ENCODE data around the gene CLCN3. TPM values are rescaled to one million over a fixed set of nuclear protein-coding genes. Genes with fewer than 3 reads are reported as not detected.

The CLCN3 gene
- total and polyA plus RNA-seq, 4 donors: 9.5 to 58.6 (median 22.5) TPM

- Histone ChIP-seq H3K9me3 (ENCODE audit: control insufficient read depth in 4 of 4, low read length in 3 of 4) (no peaks in the 10 kb centered on the region), H3K4me1 (ENCODE audit: control insufficient read depth in 4 of 4, insufficient read depth in 4 of 4, low read length in 3 of 4) (peaks cover 0 to 37% (median 23%) of the 10 kb centered on the region in 4 donors), H3K9ac (ENCODE audit: low read depth in 1 of 2, low read length in 2 of 2) (no peak overlapping the region), H3K27ac (ENCODE audit: low read depth in 1 of 2, low read length in 2 of 2) (peak overlapping the region; percentile 60 to 69), H3K4me3 (ENCODE audit: low read depth in 1 of 3, low read length in 3 of 3) (no peak overlapping the region), H3K27me3 (ENCODE audit: control insufficient read depth in 4 of 4, insufficient read depth in 4 of 4, low read length in 3 of 4) (no peaks in the 10 kb centered on the region), H3K36me3 (ENCODE audit: control insufficient read depth in 4 of 4, insufficient read depth in 3 of 4, low read depth in 1 of 4, low read length in 3 of 4) (no peaks in the 10 kb centered on the region)
- 79% methylated on average over 7 of the region's 7 CpGs for WGBS
- DNase-seq (ENCODE audit: low spot score): peak; percentile 44
- TF ChIP-seq ZBTB33 (IDR thresholded peaks at IDR 0.05): no peak
- TF ChIP-seq RAD21 (IDR thresholded peaks at IDR 0.05): no peak
- no peak for TF ChIP-seq HNF4A (conservative IDR thresholded peaks at IDR 0.05)
- no peak for TF ChIP-seq SP1 (IDR thresholded peaks at IDR 0.05)
- TF ChIP-seq MAX (IDR thresholded peaks at IDR 0.05): no peak
- TF ChIP-seq RXRA (IDR thresholded peaks at IDR 0.05): no peak
- TF ChIP-seq GABPA (IDR thresholded peaks at IDR 0.05 in 1 of 2, conservative IDR thresholded peaks at IDR 0.05 in 1 of 2): no peak
- no peak for TF ChIP-seq CTCF (IDR thresholded peaks at IDR 0.05; ENCODE audit: low read depth, low read length, missing input control)
- TF ChIP-seq FOXA2 (IDR thresholded peaks at IDR 0.05): no peak
- no peak for TF ChIP-seq TAF1 (conservative IDR thresholded peaks at IDR 0.05)
- no peak for TF ChIP-seq FOXA1 (IDR thresholded peaks at IDR 0.05)
- TF ChIP-seq HNF4G (IDR thresholded peaks at IDR 0.05): no peak
- TF ChIP-seq YY1 (IDR thresholded peaks at IDR 0.05): no peak
- TF ChIP-seq REST (IDR thresholded peaks at IDR 0.05): no peak
- TF ChIP-seq EGR1 (IDR thresholded peaks at IDR 0.05; ENCODE audit: low read depth in 2 of 2): no peak
- TF ChIP-seq JUND (IDR thresholded peaks at IDR 0.05): no peak
Measured at GRCh38 chr4:169649545-169650226, 29.3 kb downstream of the CLCN3 start.
